Measurements from ENCODE around the gene REEP1. TPM values are rescaled to one million over a fixed set of nuclear protein-coding genes. Genes with fewer than 3 reads are reported as not detected.

REEP1 gene
- total and polyA plus RNA-seq, 2 of the 13 experiments (the other 11 are each of a cell fraction or from before 2014, with no cell fraction given): 0.27 TPM; not detected in 1

DNA sequence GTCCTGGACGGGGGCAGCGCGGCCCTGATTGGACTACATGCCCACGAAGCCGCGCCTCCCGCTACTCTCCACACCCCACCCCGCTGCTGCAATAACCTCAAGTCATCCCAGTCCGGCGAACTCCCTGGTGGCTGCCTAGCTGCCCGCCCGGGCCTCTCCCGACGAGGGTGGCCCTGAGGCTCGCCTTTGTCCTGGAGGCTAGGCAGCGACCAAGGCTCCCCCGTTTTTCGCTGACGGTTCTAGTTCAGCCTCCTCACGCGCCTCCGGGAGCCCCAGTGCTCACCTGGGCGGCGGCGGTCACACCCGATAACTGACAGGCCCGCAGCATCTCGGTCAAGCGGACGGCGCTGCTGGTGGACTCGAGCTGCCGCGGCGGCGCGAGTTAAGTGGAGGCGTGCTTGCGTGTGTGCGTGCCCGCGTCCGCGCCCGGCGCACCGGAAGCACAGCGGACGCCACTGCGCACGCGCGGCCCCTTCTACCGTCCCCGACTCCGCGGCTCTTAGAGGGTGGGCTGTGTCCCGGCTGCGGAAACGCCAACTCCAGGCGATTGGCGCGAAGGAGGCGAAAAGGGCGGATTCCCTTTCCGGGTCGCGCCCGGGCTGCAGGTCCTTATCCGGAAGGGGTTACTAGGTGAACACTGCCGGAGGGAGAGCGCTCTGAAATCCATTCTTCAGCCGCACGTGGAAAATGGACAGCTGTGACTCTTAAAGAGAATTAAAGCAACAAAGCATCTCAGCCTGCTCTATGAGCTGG lies 142.2 kb downstream of the REEP1 start, which contains the start of gene IMMT (continued):
- no peak for TF ChIP-seq MTF1 (CRISPR knock-in tag; IDR thresholded peaks at IDR 0.05)
- TF ChIP-seq, protein P1, sequence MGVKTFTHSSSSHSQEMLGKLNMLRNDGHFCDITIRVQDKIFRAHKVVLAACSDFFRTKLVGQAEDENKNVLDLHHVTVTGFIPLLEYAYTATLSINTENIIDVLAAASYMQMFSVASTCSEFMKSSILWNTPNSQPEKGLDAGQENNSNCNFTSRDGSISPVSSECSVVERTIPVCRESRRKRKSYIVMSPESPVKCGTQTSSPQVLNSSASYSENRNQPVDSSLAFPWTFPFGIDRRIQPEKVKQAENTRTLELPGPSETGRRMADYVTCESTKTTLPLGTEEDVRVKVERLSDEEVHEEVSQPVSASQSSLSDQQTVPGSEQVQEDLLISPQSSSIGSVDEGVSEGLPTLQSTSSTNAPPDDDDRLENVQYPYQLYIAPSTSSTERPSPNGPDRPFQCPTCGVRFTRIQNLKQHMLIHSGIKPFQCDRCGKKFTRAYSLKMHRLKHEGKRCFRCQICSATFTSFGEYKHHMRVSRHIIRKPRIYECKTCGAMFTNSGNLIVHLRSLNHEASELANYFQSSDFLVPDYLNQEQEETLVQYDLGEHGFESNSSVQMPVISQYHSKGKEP (CRISPR knock-in tag; IDR thresholded peaks at IDR 0.05): peak; percentile 31; the same call in 1 of the 2 replicates
- 0 out of 2 replicates have a peak, but pooled peaks have one; percentile 27 for TF ChIP-seq NR2F6 (IDR thresholded peaks at IDR 0.05)
- peak; percentile 38 for TF ChIP-seq NR2F6 (CRISPR knock-in tag; IDR thresholded peaks at IDR 0.05)
- TF ChIP-seq, protein P2, sequence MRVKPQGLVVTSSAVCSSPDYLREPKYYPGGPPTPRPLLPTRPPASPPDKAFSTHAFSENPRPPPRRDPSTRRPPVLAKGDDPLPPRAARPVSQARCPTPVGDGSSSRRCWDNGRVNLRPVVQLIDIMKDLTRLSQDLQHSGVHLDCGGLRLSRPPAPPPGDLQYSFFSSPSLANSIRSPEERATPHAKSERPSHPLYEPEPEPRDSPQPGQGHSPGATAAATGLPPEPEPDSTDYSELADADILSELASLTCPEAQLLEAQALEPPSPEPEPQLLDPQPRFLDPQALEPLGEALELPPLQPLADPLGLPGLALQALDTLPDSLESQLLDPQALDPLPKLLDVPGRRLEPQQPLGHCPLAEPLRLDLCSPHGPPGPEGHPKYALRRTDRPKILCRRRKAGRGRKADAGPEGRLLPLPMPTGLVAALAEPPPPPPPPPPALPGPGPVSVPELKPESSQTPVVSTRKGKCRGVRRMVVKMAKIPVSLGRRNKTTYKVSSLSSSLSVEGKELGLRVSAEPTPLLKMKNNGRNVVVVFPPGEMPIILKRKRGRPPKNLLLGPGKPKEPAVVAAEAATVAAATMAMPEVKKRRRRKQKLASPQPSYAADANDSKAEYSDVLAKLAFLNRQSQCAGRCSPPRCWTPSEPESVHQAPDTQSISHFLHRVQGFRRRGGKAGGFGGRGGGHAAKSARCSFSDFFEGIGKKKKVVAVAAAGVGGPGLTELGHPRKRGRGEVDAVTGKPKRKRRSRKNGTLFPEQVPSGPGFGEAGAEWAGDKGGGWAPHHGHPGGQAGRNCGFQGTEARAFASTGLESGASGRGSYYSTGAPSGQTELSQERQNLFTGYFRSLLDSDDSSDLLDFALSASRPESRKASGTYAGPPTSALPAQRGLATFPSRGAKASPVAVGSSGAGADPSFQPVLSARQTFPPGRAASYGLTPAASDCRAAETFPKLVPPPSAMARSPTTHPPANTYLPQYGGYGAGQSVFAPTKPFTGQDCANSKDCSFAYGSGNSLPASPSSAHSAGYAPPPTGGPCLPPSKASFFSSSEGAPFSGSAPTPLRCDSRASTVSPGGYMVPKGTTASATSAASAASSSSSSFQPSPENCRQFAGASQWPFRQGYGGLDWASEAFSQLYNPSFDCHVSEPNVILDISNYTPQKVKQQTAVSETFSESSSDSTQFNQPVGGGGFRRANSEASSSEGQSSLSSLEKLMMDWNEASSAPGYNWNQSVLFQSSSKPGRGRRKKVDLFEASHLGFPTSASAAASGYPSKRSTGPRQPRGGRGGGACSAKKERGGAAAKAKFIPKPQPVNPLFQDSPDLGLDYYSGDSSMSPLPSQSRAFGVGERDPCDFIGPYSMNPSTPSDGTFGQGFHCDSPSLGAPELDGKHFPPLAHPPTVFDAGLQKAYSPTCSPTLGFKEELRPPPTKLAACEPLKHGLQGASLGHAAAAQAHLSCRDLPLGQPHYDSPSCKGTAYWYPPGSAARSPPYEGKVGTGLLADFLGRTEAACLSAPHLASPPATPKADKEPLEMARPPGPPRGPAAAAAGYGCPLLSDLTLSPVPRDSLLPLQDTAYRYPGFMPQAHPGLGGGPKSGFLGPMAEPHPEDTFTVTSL (CRISPR knock-in tag; IDR thresholded peaks at IDR 0.05; ENCODE audit: borderline replicate concordance): no peak; the same call in 1 of the 2 replicates
- TF ChIP-seq PPARG (CRISPR knock-in tag; conservative IDR thresholded peaks at IDR 0.05): peak; percentile 33; the same call in 1 of the 2 replicates
- TF ChIP-seq TCF7L2 (IDR thresholded peaks at IDR 0.05; ENCODE audit: low read depth, low read length): no peak
- TF ChIP-seq, protein P3, sequence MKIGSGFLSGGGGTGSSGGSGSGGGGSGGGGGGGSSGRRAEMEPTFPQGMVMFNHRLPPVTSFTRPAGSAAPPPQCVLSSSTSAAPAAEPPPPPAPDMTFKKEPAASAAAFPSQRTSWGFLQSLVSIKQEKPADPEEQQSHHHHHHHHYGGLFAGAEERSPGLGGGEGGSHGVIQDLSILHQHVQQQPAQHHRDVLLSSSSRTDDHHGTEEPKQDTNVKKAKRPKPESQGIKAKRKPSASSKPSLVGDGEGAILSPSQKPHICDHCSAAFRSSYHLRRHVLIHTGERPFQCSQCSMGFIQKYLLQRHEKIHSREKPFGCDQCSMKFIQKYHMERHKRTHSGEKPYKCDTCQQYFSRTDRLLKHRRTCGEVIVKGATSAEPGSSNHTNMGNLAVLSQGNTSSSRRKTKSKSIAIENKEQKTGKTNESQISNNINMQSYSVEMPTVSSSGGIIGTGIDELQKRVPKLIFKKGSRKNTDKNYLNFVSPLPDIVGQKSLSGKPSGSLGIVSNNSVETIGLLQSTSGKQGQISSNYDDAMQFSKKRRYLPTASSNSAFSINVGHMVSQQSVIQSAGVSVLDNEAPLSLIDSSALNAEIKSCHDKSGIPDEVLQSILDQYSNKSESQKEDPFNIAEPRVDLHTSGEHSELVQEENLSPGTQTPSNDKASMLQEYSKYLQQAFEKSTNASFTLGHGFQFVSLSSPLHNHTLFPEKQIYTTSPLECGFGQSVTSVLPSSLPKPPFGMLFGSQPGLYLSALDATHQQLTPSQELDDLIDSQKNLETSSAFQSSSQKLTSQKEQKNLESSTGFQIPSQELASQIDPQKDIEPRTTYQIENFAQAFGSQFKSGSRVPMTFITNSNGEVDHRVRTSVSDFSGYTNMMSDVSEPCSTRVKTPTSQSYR (CRISPR knock-in tag; IDR thresholded peaks at IDR 0.05; ENCODE audit: borderline replicate concordance): no peak
